Activated CD4-positive, alpha-beta T cell treated with anti-CD3 and anti-CD28 coated beads, Interleukin-2, amount 50 U/mL, for 1 hour (primary cell): ENCODE results near the gene NSMCE3.
A peak's percentile ranks its signal among the peaks of the same experiment; 100 is the strongest.

Experiments used
- DNase-seq: peaks from one replicate; pipeline ENCODE4 v3.0.0-alpha.2; 2020

Gene NSMCE3

GRCh38 chr15:29269485-29270168 lies at the start of gene NSMCE3:
Gene NSMCE3, minus strand, starts transcription at chr15:29269822. Its CDS starts 117 bp downstream, at chr15:29269705.
- peak; percentile 89 for DNase-seq

DNA sequence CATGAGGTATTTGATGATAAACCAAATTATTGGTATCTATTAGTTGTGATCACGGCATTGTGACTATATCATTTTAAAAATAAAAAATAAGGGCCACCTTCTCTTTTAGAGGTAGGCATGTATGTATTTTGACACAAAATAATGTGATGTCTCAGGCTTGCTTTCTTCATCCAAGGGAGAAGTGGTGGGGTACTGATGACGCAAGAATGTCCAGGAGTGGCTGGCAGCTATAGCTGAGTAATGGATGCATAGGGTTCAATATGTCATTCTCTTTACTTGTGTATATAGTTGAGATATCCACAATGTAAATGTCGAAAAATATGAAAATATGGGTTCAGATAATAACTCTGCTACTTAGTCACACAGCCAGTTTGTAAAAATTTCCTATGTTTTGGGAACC lies 46.8 kb upstream of the NSMCE3 start:
- DNase-seq, result no peak

DNA sequence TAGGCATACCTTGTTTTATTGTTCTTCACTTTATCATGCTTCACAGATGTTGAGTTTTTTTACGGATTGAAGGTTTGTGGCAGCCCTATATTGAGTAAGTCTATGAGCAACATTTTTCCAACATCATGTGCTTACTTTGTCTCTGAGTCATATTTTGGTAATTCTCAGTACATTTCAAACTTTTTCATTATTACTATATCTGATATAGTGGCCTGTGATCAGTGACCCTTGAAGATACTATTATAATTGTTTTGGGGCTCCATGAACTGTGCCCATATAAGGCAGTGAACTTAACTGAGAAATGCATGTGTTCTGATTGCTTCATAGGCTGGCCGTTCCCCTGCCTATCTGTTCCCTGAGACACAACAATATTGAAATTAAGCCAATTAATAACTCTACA lies 42.8 kb upstream of the NSMCE3 start:
- DNase-seq, result no peak

GRCh38 chr15:29311696-29312095 lies 42.1 kb upstream of the NSMCE3 start:
- DNase-seq, result no peak

DNA sequence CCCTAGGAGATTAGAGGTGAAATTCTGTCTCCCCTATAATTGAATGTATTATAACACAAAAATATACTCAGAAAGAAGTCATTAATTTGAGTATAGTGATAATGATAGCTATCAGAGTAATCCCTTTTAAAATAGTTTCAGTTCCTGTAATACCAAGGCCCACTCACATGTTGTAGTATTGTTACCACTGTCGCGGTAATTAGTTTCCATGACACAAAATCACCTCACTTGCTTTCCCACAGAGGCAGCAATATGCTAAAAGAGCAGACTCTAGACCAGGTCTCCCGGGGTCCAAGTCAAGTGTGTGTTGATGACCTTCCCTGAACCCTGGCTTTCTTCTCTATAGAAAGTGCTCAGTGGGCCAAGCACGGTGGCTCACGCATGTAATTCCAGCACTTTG lies 39.5 kb upstream of the NSMCE3 start:
- no peak for DNase-seq

DNA sequence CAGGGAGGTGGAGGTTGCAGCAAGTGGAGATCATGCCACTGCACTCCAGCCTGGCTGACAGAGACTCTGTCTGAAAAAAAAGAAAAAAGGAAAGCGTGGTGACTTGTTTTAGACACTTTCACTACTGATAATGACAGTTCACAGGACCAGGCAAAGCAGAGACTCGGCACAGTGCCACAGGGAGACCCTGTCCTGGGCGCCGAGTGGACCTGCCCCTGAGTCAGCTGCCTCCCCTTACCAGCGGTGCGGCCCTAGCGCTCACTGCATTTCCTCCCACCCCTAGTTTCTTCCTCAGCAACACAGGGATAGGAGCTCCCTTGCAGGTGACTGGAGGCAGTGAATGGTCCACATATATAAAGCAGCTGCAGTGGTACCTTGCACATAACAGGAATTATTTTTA lies 38.7 kb upstream of the NSMCE3 start:
- no peak for DNase-seq

DNA sequence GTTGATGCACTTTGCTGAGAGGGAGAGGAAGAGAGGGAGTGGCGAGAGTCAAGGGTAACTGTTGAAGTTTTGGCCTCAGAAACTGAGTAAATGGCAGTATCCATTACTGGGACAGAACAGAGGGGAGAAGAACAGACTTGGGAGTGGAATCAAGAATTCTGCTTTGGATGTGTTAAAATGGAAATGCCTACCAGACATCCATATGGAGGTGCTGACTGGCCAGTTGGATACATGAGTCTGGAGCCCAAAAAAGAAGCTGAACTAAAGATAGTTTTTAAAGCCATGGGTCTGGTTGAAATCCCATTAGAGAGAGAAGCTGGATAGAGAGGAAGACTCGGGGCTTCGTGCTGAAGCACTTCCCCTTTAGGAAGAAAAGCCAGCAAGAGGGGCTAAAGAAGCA lies 35.9 kb upstream of the NSMCE3 start:
- DNase-seq, result no peak

DNA sequence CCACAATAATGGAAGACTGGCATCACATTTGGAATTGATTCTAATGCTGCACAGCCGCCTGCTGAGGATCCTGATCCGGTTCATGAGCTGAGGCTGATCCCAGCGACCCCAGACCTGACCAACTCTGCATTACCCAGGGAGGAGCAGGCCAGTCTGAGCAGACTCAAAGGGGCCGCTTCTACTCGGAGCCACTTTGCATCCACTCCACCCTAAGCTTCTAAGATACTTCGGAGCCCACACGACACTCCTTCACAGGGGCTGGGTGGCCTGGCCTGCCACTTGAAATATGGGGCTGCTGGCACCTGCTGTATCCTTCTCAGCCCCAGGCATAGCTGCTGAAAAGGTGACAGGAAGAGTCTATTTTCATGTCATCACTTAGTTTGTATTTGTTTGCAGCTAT lies 33.2 kb upstream of the NSMCE3 start:
- DNase-seq, result no peak

DNA sequence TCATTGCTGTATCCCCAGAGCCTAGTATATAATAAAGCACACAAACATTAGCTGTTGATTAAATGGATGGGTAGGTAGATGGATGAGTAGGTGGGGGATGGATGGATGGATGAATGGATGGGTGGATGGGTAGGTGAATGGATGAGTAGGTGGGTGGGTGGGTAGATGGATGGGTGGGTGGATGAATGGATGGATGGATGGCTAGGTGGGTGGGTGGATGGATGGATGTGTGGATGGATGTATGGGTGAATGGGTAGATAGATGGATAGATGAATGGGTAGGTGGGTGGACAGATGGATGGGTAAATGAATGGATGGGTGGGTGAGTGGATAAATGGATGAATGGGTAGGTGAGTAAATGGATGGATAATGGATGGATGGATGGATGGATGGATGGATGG lies 30.2 kb upstream of the NSMCE3 start:
- no peak for DNase-seq

GRCh38 chr15:29299331-29299730 lies 29.7 kb upstream of the NSMCE3 start:
- DNase-seq, result no peak

GRCh38 chr15:29294732-29295325 lies 25.2 kb upstream of the NSMCE3 start:
- DNase-seq, result no peak

- no peak for DNase-seq
These were observed 21.6 kb upstream of the NSMCE3 start for GRCh38 chr15:29291067-29291845.

GRCh38 chr15:29289173-29289572 lies 19.6 kb upstream of the NSMCE3 start:
- DNase-seq, result no peak

DNA sequence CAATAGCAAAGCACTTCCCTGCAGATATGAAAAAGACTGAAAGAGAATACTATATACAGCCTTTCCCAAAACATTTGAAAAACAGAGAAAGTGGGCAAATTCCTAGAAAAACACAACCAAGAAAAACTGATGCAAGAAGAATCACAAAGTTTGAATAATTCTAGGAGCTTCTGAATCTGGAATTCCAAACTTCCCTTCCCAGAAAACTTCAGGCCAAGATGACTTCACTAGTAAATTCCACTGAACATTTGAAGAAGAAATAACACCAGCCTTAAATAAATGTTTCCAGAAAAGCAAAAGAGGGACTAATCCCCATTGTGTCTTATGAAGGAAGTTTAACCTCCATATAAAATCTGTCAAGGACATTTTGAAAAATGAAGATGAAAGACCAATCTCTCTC lies 15.8 kb upstream of the NSMCE3 start:
- DNase-seq, result no peak

- DNase-seq, result no peak
These were observed 13.8 kb upstream of the NSMCE3 start for GRCh38 chr15:29283381-29283780.

GRCh38 chr15:29280514-29280913 lies 10.9 kb upstream of the NSMCE3 start:
- no peak for DNase-seq

DNA sequence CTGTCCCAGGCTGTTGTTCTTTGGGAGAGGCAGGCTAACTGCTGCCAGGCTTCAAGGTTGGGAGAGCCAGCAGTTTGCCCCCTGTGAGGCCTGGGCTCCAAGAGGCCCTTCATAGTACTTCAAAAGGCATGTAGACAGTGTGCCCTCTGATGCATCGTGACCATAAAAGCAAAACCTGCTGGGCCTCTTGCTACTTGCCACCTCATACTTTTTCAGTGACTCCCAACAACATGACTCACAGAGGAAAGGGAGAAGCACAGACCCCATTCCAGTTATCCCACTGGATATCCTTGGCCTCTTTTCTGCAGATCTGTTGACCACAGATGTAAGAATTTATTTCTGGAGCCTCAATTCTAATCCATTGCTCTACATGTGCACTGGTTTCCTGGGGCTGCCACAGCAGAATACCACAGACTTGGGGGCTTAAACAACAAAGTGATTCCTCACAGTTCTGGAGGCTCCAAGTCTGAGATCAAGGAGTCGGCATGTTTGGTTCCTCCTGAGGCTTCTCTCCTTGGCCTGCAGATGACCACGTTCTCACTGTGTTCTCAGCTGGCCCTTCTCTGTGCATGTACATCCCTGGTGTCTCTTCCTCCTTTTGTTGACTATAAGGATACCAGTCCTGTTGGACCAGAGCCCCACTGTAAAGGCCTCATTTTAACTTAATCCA lies 8.9 kb upstream of the NSMCE3 start:
- DNase-seq, result no peak

DNA sequence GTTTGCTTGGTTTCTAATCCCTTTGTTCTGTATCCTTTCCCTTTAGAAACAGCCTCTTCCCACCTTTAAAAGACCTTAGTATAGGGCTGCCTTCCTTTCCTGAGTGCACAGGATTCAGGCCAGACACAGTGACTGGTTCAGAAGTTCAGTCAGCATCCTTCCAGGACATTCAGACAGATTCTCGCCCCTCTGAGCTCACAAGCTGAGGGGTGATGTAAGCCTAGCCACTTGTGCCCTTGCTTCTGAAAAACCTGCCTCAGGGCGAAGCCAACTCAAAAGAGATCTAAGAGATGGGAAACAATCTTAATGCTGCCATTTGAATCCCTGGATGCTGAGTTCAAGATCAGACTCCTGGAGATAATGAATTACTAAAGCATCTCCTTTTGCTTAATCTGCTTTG lies 6.7 kb upstream of the NSMCE3 start:
- DNase-seq, result no peak

- DNase-seq, result no peak
These were observed 6.2 kb upstream of the NSMCE3 start for GRCh38 chr15:29275855-29276254.

GRCh38 chr15:29274946-29275345 lies 5.3 kb upstream of the NSMCE3 start:
- no peak for DNase-seq

DNA sequence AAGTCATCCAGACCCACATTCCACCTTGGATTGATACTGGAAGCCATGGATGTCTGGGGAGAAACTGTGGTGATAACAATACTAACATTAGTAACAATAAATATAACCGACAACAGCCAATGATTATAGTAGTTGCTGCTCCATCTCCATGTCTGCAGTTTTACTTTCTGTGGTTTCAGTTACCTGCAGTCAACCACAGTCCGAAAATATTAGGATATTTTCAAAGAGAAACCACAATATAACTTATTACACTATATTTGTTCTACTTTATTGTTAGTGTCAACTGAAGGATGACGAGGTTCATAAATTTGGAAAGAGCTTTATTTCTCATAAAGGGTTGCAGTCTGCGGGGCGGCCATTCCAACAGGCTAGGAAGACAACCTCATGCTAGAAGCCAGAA lies 2.6 kb upstream of the NSMCE3 start:
- no peak for DNase-seq

DNA sequence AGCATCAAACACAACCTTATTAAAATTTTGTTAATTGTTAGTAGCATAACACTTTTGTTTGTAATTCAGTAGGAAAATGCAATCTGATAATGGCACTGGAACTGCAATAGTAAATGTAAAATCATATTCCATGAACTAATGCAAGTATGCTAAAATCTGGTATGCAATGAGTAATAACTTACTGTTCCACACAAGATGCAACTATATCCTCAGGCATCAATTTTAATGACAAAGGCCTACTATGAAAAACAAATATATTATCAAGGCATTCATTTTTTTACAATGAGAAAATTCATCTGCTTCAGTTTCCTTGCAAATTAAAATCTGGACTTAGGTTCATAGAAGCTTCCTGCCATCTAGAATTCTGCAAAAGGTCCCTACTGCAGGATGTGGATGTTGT lies 1.4 kb upstream of the NSMCE3 start:
- DNase-seq, result no peak

GRCh38 chr15:29270169-29270955 lies 740 bp upstream of the NSMCE3 start:
- DNase-seq, result peak; percentile 15
